ENCODE measurements around the gene STARD3. TPM values are rescaled to one million over a fixed set of nuclear protein-coding genes. Genes with fewer than 3 reads are reported as not detected.

Gene STARD3
- polyA plus RNA-seq, 2 of the 4 experiments (the other 2 are of a cell fraction): 54.6 to 56.0 TPM

- no peak for TF ChIP-seq BHLHE40 (IDR thresholded peaks at IDR 0.05; ENCODE audit: low read depth, low read length)
- Histone ChIP-seq H3K27ac (peak overlapping the region; percentile 80 to 92), H3K4me3 (peak overlapping the region; percentile 61), H3K9me3 (no peaks in the 10 kb centered on the region), H3K4me1 (peaks cover 7% of the 10 kb centered on the region), H3K4me2 (peak overlapping the region; percentile 87)
- ATAC-seq (no peak), DNase-seq (ENCODE audit: low read depth in 1 of 2, low spot score in 1 of 2) (no peak), FAIRE-seq (no peak)
- WGBS (ENCODE audit: missing lambda C conversion rate): 45% methylated on average over 6 of the region's 6 CpGs
- ChIA-PET CTCF (interaction anchor here (1.0 to 50.7 kb wide), 11 partner anchors 8 to 65 kb away, joined by 3 to 1391 read pairs (median 4); partner anchors contain the start of genes ERBB2, MIEN1, PNMT and PPP1R1B), POLR2A (interaction anchor here (0.5 to 2.9 kb wide), 17 partner anchors 9 to 489 kb away, joined by 3 to 60 read pairs (median 4); partner anchors contain the start of genes ERBB2, MIEN1, PNMT and RPL19)
Observed at GRCh38 chr17:39688475-39688835, 51.5 kb downstream of the STARD3 start.

- Histone ChIP-seq H3K4me3 (peak overlapping the region; percentile 61; the same call in 2 of the 3 replicates), H3K4me2 (peak overlapping the region; percentile 87), H3K9me3 (no peaks in the 10 kb centered on the region), H3K4me1 (peaks cover 7% of the 10 kb centered on the region), H3K27ac (peak overlapping the region in 1 of 2 experiments; percentile 92; a peak in 2 of 6 replicates)
- ATAC-seq (no peak), FAIRE-seq (no peak), DNase-seq (ENCODE audit: low read depth in 1 of 2, low spot score in 1 of 2) (no peak)
- no peak for TF ChIP-seq CHD2 (IDR thresholded peaks at IDR 0.05; ENCODE audit: low read length, partially characterized antibody)
- POLR2A ChIA-PET: interaction anchor here (2.1 to 2.9 kb wide), 2 partner anchors 11 to 41 kb away, joined by 22 to 60 read pairs; partner anchors contain the start of genes ERBB2 and MIEN1
- 78% methylated on average over 3 of the region's 3 CpGs for WGBS (ENCODE audit: missing lambda C conversion rate)
- CTCF ChIA-PET: interaction anchor here (1.2 to 50.7 kb wide), 7 partner anchors 11 to 65 kb away, joined by 4 to 1391 read pairs (median 6); partner anchors contain the start of genes ERBB2, PNMT, PPP1R1B and STARD3
Observed at GRCh38 chr17:39688945-39689344, 52.0 kb downstream of the STARD3 start.

GRCh38 chr17:39694593-39694992, 57.6 kb downstream of the STARD3 start:
- 69% methylated on average over 5 of the region's 5 CpGs for WGBS (ENCODE audit: missing lambda C conversion rate)
- FAIRE-seq (no peak), ATAC-seq (no peak), DNase-seq (ENCODE audit: low read depth in 1 of 2, low spot score in 1 of 2) (no peak)
- POLR2A ChIA-PET: no interaction called here
- no peak overlapping the region for H3K4me3 ChIP-seq
- peaks cover 16% of the 10 kb centered on the region for H3K4me1 ChIP-seq
- H3K4me2 ChIP-seq: no peak overlapping the region
- H3K9me3 ChIP-seq: no peaks in the 10 kb centered on the region
- TF ChIP-seq MAZ (IDR thresholded peaks at IDR 0.05; ENCODE audit: borderline replicate concordance, low read depth, low read length) (no peak), CTCF (IDR thresholded peaks at IDR 0.05) (no peak), BHLHE40 (IDR thresholded peaks at IDR 0.05; ENCODE audit: low read depth, low read length) (no peak), E2F6 (IDR thresholded peaks at IDR 0.05; ENCODE audit: borderline replicate concordance, low read depth) (no peak), KDM5A (IDR thresholded peaks at IDR 0.05) (no peak), JUNB (IDR thresholded peaks at IDR 0.05) (no peak), HOXB13 (CRISPR knock-in tag; IDR thresholded peaks at IDR 0.05; ENCODE audit: low read depth) (no peak), HMGXB4 (CRISPR knock-in tag; IDR thresholded peaks at IDR 0.05; ENCODE audit: borderline replicate concordance) (no peak), REST (IDR thresholded peaks at IDR 0.05) (no peak)
- CTCF ChIA-PET: interaction anchor here (0.6 to 50.7 kb wide), 6 partner anchors 16 to 57 kb away, joined by 4 to 1391 read pairs (median 10); partner anchors contain the start of genes MIEN1, PNMT, PPP1R1B and STARD3
- no peak overlapping the region for H3K27ac ChIP-seq
